ENCODE measurements around the gene TULP3. TPM values are rescaled to one million over a fixed set of nuclear protein-coding genes. Genes with fewer than 3 reads are reported as not detected.
A peak's percentile ranks its signal among the peaks of the same experiment; 100 is the strongest.

Gene TULP3
- total RNA-seq, 1 donor from 2014 or later, result 7.0 TPM

DNA sequence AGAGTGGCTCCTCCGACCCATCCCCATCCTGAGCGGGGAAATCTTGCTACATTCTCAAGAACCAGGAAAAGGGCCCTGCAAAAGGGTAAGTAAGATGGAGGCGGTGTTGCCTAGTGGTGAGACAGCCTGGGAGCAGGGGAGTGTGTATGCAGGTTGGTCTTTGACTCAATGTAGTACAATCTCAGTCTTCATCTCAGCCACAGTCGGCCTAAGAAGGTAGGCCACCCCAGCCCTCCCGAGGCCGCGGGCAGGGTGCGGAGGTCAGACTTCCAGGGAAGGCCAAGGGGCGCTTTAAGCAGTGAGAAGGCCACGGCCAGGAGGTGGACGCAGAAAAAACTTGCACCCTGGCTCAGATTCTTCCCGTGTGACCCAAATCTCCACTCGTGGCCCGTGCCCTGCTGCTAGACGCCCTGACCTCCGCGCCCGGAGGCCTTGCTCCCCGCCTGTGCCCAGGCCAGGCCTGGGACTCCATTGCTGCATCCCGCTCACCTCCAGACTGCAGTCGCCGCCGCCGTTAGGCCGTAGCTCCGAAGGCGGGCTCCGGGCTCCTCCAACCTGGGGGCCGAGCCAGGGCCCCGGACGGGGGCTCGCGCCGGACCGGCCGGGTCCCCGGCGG is 14.2 kb upstream of the TULP3 start:
- TF ChIP-seq, protein P1, sequence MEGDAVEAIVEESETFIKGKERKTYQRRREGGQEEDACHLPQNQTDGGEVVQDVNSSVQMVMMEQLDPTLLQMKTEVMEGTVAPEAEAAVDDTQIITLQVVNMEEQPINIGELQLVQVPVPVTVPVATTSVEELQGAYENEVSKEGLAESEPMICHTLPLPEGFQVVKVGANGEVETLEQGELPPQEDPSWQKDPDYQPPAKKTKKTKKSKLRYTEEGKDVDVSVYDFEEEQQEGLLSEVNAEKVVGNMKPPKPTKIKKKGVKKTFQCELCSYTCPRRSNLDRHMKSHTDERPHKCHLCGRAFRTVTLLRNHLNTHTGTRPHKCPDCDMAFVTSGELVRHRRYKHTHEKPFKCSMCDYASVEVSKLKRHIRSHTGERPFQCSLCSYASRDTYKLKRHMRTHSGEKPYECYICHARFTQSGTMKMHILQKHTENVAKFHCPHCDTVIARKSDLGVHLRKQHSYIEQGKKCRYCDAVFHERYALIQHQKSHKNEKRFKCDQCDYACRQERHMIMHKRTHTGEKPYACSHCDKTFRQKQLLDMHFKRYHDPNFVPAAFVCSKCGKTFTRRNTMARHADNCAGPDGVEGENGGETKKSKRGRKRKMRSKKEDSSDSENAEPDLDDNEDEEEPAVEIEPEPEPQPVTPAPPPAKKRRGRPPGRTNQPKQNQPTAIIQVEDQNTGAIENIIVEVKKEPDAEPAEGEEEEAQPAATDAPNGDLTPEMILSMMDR (IDR thresholded peaks at IDR 0.05), result no peak
- Mint-ChIP-seq H3K4me3 (peak overlapping the region; percentile 83), H3K9me3 (no peaks in the 10 kb centered on the region), H3K27me3 (no peaks in the 10 kb centered on the region), H3K4me1 (peaks cover 28% of the 10 kb centered on the region), H3K36me3 (ENCODE audit: low read depth) (peaks cover 9% of the 10 kb centered on the region), H3K27ac (peak overlapping the region; percentile 65)
- POLR2A ChIA-PET, result interaction anchor here (0.5 to 2.9 kb wide), 6 partner anchors 8 to 80 kb away, joined by 3 to 28 read pairs (median 11); partner anchors contain the start of gene TULP3
- DNase-seq (no peak), ATAC-seq (ENCODE audit: low read depth) (peak; percentile 20)
- intact Hi-C loops (cut with micrococcal nuclease), result loop anchor here (1.0 to 2.0 kb wide), 4 partner anchors 9 to 82 kb away; partner anchors contain the start of genes FKBP4, ITFG2 and TULP3
- CTCF ChIA-PET, result interaction anchor here (1.1 kb wide), 1 partner anchor 9 kb away, joined by 3 read pairs; no protein-coding TSS in a partner anchor

DNA sequence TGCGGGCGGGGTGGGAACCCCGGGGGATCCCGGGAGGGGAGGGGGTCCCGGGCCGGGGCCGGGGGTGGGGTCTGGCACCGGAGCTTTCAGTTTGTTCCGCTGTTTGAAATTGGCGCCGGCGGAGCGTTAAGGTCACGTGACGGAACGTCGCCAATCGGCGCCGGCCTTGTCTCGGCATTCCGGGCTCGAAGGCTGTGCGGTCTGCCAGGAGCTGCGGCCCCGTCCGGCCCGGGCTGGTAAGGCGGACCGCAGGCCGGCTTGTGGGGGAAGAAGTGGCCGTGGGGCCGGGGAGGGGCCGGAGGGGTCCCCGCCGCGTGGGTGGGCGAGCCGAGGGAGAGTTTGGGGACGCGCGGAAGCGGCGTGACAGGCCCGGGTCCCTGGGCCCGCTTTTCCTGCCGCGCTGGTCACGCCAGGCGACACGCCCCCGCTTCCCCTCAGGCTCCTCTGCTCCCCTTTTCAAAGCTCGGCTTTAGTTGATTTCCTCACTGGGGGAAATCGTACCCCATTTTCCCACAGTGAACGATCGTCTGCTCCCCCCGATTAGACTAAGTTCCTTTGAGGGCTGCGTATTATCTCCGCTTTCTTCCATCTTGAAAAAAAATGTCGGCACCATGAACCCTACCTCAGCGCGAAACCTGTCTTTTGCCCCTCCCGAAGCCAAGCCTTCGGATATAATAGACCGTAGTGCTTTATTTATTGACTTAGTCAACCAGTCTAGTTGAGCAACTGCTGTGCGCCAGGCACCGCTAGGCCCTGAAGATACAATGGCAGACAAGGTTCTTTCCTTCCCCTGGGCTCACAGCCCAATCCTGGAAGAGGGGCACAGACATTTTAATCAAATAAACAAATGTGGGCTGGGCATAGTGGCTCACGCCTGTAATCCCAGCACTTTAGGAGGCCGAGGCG is 13.4 kb upstream of the TULP3 start, which contains the start of the genes FOXM1 and RHNO1:
FOXM1 (minus strand) TSS at position 128 of the 906 bp plus-strand sequence. CDS start 2,696 bp downstream, outside the sequence.
RHNO1 (plus strand) TSS at position 177 of the 906 bp plus-strand sequence. CDS start 8,144 bp downstream, outside the sequence.
- Mint-ChIP-seq H3K27me3 (no peaks in the 10 kb centered on the region), H3K9me3 (no peaks in the 10 kb centered on the region), H3K4me3 (peak within 1 kb of the TSS; percentile 94), H3K36me3 (ENCODE audit: low read depth) (peaks cover 9% of the 10 kb centered on the region), H3K4me1 (peaks cover 28% of the 10 kb centered on the region), H3K27ac (peak within 1 kb of the TSS; percentile 94)
- peak; percentile 83 for ATAC-seq (ENCODE audit: low read depth)
- TF ChIP-seq, protein P1 (IDR thresholded peaks at IDR 0.05), result no peak
- DNase-seq, result peak; percentile 89
- intact Hi-C loops (cut with micrococcal nuclease), result loop anchor here (1.0 to 2.0 kb wide), 4 partner anchors 8 to 82 kb away; partner anchors contain the start of genes FKBP4, ITFG2 and TULP3
- ChIA-PET CTCF (interaction anchor here (0.9 to 1.3 kb wide), 3 partner anchors 8 to 165 kb away, joined by 3 to 4 read pairs (median 4); partner anchors contain the start of gene TULP3), POLR2A (interaction anchor here (0.7 to 2.9 kb wide), 8 partner anchors 8 to 482 kb away, joined by 3 to 28 read pairs (median 9); partner anchors contain the start of genes ITFG2 and TULP3)

DNA sequence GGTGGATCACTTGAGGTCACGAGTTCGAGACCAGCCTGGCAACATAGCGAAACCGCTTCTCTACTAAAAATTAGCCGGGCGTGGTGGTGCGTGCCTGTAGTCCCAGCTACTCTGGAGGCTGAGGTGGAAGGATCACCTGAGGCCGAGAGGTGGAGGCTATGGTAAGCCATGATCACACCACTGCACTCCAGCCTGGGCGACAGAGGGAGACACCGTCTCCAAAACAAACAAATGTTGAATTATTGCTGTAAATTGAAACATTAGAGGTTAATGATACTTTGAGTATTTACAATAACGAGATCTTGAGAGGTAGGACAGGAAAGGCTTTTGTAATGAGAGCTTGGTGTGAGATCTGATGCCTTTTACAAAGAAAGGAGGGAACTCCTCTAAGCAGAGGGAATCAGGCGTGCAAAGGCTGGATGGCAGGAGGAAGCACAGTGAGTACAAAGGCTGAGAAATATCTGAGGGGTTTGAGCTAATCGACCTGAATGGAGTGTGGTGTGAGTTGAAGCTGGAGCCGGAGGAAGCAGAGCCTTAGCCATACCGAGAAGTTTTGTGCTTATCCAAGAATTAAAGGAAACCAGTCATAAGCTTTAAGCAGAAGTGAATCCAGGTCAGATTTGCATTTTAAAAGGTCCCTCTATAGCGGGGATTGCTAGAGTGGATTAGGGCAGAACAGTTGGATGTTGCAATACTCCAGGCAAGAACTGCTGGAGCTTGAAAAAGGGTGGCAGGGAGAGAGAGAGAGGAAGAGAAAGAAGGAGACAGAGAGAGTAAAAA is 12.5 kb upstream of the TULP3 start:
- peaks cover 9% of the 10 kb centered on the region for H3K36me3 Mint-ChIP-seq (ENCODE audit: low read depth)
- peak; percentile 53 for ATAC-seq (ENCODE audit: low read depth)

DNA sequence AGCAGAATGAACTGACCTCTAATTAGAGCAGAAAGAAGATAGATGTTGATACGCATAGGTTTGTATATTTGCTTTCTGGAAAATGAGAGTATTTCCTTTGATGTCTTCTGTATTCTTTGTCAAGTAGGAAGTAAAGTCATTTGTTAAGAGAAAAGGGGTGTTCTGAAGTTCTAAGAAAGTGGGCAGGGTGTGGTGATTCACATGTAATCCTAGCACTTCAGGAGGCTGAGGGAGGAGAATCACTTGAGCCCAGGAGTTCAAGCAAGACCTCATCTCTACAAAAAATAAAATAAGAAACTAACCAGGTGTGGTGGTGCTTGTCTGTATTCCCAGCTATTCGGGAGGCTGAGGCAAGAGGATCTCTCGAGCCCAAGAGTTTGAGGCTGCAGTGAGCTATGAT is 10.8 kb upstream of the TULP3 start:
- ATAC-seq (ENCODE audit: low read depth) (no peak), DNase-seq (no peak)
- TF ChIP-seq, protein P1 (IDR thresholded peaks at IDR 0.05), result no peak
- ChIA-PET POLR2A (interaction anchor here (0.6 to 1.4 kb wide), 2 partner anchors 10 to 11 kb away, joined by 3 to 11 read pairs; partner anchors contain the start of gene TULP3), CTCF (no interaction called here)
- Mint-ChIP-seq H3K9me3 (no peaks in the 10 kb centered on the region), H3K4me1 (peaks cover 33% of the 10 kb centered on the region), H3K27me3 (no peaks in the 10 kb centered on the region), H3K27ac (no peak overlapping the region), H3K36me3 (ENCODE audit: low read depth) (peaks cover 12% of the 10 kb centered on the region), H3K4me3 (no peak overlapping the region)
- intact Hi-C loops (cut with micrococcal nuclease), result no loop called here

More for the DNA sequence above, 12.5 kb upstream of the TULP3 start:
- H3K27ac Mint-ChIP-seq, result peak overlapping the region; percentile 94
- peak overlapping the region; percentile 94 for H3K4me3 Mint-ChIP-seq
- H3K4me1 Mint-ChIP-seq, result peaks cover 28% of the 10 kb centered on the region
- ChIA-PET POLR2A (interaction anchor here (0.6 to 2.9 kb wide), 5 partner anchors 9 to 82 kb away, joined by 3 to 28 read pairs (median 8); partner anchors contain the start of genes ITFG2 and TULP3), CTCF (interaction anchor here (0.5 to 1.3 kb wide), 3 partner anchors 12 to 164 kb away, joined by 3 to 4 read pairs (median 4); partner anchors contain the start of gene TULP3)
- no peak for DNase-seq
- intact Hi-C loops (cut with micrococcal nuclease), result loop anchor here (1.0 to 2.0 kb wide), 4 partner anchors 7 to 83 kb away; partner anchors contain the start of genes FKBP4, ITFG2 and TULP3
- no peaks in the 10 kb centered on the region for H3K27me3 Mint-ChIP-seq
- TF ChIP-seq, protein P1 (IDR thresholded peaks at IDR 0.05), result no peak
- H3K9me3 Mint-ChIP-seq, result no peaks in the 10 kb centered on the region

Measured in activated B cell treated with CpG ODN at 0.5 μM for 24 hours (primary cell).